ENCODE results near the gene SHISA4.
"Not testable (repeated sequence)": the region's sequence is repeated elsewhere in the genome, so short reads cannot be mapped to it uniquely, and the experiment has no call there.

Gene SHISA4

DNA sequence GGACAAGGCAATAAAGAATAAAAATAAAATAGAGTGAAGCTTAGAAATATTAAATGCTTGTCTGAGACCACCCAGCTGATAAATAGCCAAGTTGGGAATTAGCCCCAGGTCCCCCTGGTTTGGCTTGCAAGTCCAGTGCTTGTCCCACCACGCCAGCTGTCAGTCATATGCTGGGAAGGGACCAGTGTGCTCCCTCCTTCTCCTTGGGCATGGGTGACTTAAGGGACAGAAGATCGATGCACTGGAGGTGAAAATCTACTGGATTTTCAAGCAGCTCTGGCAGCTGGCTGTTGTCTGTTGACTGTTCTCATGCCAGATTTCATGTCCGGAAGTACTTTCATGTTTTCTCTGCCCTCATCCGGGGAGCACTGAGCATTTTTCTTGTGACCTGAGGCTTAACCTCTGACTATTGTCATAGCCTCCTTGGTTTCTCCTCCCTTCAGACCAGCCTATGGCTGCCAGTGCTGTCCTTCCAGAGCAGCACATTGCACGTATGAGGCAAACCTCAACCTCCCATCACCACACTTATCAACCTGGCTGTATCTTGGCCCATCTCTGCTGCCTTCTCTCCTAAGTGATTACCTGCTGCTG is 45.2 kb downstream of the SHISA4 start:
- no peak for DNase-seq

DNA sequence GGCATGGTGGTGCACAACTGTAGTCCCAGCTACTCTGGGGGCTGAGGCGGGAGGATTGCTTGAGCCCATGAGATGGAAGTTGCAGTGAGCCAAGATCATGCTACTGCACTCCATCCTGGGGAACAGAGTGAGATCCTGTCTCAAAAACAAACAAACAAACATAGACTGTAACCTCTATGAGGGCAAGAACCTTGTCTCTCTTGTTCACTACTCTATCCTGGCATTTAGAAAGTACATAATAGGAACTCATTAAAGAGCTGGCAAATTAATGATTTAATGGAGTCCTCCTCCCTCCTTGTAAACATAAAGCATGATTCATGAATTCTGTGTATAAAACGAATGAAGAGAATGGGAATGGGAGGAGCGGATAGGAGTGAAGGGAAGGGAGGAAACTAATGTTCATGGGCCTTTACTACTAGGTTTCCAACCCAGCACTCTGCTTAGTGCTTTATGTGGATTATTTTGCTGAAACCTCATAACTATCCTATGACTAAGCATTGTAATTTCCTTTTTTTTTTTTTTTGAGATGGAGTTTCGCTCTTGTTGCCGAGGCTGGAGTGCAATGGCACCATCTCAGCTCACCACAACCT is 49.0 kb downstream of the SHISA4 start:
- peak; percentile 27 to 67 (median 62) for DNase-seq

DNA sequence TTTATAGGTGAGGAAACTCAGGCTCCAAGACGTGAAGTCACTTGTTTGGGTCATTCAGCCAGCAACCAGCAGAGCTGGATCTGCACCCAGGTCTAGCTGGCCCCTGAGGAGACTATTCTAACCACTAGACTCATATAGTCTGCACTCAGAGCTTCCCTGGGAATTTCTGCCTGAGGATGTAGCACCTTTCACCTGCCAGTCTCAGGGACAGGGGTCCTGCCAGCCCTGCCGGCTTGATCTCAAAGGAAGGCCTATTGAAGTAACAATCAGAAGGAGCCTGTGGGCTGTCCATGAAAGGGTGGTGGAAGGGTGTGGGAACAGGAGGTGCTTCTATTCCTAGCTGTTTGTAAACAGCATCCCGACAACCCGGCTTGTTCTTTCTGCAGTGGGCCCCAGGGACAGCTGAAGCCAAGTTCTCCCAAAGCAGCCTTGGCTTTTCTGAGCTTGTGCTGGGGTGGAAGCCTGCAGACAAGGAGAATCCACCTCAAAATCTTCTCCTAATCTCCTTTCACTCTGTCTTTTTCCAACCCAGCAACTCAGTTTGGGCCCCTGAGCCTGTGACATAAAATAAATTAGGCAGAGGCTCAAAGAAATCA is 49.8 kb downstream of the SHISA4 start:
- DNase-seq, result no peak

DNA sequence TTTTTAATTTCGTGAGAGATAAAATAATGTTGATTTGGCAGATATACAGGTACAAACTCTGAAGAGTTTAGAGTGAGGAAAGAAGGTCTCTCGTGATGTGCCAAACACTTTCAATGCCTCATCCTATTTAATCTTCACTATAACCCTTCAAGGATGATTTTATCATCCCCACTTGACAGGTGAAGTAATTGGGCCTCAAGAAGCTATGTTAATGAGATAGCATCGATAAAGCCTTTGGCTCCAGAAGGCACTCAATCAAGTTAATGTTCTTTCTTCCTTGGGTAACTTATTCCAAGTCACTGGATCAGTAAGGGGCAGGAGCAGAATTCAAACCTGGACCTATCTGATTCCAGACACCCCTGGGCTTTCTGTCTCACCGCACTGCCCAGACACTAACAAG is 50.5 kb downstream of the SHISA4 start:
- DNase-seq, result no peak

DNA sequence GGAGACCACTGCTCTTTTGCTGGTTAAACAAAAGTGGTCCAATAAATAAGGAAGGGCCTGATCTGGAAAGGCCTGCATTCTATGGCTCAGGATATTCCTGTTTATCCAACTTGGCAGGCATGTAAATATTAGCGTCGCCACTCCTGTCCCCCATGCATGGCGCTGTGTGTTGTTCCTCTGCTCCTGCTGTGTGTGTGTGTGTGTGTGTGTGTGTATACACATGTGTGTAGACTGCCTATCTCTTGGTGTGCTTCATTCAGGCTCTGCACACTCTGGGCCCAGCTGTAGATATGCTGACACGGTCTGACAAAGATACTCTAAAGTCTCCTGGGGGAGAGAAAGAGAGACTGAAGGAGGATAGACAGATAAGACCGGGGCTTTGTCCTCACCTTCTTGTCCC is 50.9 kb downstream of the SHISA4 start:
- no peak for DNase-seq

DNA sequence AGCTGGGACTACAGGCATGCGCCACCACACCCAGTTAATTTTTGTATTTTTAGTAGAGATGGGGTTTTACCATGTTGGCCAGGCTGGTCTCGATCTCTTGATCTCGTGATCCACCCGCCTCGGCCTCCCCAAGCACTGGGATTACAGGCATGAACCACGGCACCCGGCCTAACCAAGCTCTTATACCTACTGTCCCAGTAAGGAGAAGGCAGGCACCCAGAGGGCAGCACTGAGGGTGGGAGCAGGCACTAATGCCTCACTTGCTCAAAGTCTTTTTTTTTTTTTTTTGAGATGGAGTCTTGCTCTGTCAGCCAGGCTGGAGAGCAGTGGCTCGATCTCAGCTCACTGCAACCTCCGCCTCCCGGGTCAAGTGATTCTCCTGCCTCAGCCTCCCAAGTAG is 51.6 kb downstream of the SHISA4 start:
- DNase-seq, result not testable (repeated sequence)

DNA sequence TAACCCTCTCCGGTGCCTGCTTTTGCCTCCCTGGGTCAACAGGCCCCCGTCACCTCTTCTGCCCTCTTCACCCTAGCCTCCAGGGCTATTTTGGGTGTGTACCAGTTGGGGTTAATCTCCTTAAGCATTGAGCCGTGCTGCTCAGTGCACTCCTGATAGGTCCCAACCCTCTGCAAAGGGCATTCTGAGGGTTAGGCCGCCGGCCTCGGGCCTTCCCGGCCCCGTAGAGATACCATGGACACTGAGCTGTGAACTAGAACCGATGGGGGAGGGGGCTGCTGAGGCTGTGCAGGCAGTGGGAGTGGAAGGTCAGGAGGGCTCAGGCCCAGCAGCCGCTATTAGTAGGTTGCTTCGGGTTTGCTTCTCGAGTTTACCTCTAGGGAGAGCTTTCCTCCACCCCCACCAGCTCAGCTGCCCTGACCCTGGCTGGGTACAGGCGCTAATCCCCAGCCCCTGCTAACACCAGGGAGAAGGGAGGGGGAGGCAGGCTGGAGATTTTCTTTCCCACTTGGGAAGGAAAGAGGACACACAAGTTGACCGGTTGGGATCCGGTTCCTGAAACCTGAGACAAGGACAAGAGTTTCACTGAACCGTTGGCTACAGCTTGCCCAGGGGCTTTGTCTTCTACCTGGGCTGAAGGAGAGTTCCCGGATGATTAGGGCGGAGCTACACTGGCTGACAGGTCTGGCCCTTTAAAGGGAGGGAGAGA is 52.9 kb downstream of the SHISA4 start:
- no peak for DNase-seq

DNA sequence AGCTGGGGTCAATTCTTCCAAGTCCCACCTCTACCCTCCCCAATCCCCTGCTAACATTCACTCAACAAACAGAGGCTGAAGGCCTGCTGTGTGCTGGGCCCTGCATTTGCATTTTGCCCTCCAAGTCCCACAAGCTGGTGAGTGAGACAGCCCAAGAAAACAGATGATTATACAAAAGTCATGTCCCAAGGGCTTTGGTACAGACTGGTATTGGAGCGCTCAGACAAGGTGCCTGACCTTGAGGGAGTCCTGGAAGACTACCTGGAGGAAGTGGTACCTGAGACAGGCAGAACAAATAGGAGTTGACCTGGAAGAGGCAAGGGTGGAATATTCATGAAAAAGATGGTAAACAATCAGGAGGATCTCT is 53.4 kb downstream of the SHISA4 start:
- DNase-seq, result no peak

All from suppressor macrophage treated with lipopolysaccharide for 1 hour (primary cell).